C1 segment of cervical spinal cord (tissue), 14 donors: ENCODE results near the gene LORICRIN.
A peak's percentile ranks its signal among the peaks of the same experiment; 100 is the strongest.

Experiments
- DNase-seq, 14 donors: peaks; one replicate each; lab custom pipeline; 2025; lab: John Stamatoyannopoulos, UW

Gene LORICRIN

DNA sequence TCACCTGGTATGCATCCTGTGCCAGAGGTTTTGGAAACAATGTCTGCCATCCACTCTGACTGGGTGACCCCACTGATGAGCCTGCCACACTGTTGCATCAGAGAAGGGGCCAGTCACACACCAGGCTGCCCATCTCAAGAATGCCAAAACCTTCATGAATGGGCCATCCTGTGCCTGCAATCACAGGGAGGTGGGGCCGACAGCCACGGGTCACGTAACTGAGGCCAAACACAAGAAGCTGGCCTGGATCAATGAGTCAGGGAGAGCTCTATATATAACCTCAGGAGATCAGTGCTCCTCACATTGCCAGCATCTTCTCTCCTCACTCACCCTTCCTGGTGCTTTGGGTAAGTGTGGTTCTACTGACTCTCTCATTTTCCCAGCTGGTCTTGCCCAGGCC lies at the start of gene LORICRIN:
Gene LORICRIN, plus strand, starts transcription at position 301 of the 400 bp plus-strand sequence. CDS start 1,263 bp downstream, outside the sequence.
- DNase-seq, result no peak

- no peak for DNase-seq
Measured at GRCh38 chr1:153210206-153210605, 49.3 kb upstream of the LORICRIN start.

DNA sequence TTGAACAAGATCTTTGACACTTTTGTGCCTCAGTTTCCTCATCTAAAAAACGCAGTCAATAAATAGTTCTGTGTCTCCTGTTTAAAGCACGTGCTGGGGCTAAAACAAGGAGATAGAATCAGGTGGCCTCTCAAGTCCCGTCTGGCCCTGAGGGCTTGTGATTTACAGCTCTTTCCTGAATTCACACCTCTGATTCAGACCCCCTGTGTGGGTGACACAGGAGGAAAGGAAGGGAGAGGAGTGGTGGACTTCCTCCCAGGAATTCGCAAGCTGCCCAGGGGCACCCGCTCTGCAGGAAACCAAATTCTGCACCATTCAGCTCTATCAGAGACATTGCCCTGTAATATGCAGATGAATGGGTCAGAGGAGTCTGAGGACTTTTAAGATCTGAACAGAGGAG lies 47.3 kb upstream of the LORICRIN start:
- no peak for DNase-seq

DNA sequence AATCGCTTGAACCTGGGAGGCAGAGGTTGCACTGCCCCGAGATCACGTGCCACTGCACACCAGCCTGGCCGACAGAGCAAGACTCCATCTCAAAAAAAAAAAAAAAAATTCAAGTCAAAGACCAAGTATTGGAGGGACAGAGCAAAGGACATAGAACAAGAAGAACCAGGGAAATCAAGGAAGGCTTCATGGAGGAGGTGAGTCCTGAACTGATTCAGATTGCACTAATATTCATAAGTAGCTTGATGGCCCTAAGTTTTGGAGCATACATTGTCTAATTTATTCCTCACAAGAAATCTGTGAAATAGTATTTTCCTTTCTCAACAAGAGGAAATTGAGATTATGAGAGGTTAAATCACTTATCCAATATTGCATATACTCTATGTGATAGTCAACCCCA lies 46.0 kb upstream of the LORICRIN start:
- no peak for DNase-seq

DNA sequence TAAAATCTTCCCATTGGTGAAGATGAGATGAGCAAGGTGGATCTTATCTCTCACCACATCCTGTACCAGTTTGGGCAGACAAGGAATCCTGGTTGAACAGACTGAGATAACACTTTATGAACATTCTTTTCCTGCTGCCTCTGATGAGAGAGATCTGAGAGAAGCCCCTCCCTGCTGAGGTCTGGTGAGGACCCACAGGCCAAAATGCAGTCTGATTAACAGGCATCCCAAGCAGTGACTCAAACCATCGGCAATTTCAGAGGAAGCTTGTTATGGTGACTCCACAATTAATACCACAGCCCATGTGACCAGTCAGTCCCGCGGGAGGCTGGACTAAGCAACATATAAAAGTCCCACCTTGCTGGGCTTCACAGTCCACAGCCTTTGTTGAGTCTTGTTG lies 42.3 kb upstream of the LORICRIN start, which contains the start of gene PRR9:
Gene PRR9, plus strand, starts transcription at position 373 of the 400 bp plus-strand sequence. CDS start 561 bp downstream, outside the sequence.
- DNase-seq, result no peak

- DNase-seq, result no peak
Measured at GRCh38 chr1:153217744-153218416, 41.6 kb upstream of the LORICRIN start.

DNA sequence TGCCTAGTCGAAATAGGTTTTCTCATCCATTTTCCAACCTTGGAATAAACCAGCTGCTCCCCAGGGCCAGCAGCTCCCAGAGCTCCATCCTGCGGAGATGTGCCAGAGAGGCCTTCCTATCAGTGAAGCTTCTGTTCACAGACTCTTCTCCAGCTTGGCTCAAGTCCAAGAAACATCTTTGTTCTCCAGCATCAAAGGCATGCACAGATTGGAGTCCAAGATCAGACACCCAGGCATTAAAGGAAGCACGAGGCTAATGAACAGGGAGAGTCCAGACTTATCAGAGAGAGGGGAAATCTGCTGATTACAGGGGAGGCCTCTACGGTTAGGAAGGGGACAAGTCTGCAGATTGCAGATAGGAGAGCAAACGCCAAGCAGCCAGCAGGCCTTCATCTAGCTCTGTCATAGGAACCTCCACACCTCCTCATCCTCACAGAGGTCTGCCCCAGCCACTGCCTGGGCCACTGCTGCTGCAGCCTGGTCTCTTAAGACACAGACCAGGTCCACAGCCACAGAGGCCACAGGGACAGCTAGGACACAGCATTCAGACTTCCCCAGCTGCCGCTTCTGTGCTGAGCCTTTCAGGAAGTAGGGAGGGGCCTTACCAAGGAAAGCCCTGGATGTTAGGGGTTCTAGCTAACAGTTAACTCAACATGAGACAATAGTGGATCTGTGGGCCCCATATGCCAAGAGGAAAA lies 38.7 kb upstream of the LORICRIN start:
- DNase-seq, result peak in 9 of 14 donors; percentile 5 to 32 (median 12)

- peak in 11 of 14 donors; percentile 1 to 54 (median 31) for DNase-seq
Measured at GRCh38 chr1:153223040-153223891, 36.2 kb upstream of the LORICRIN start.

GRCh38 chr1:153227810-153228209 lies 31.7 kb upstream of the LORICRIN start:
- no peak for DNase-seq

DNA sequence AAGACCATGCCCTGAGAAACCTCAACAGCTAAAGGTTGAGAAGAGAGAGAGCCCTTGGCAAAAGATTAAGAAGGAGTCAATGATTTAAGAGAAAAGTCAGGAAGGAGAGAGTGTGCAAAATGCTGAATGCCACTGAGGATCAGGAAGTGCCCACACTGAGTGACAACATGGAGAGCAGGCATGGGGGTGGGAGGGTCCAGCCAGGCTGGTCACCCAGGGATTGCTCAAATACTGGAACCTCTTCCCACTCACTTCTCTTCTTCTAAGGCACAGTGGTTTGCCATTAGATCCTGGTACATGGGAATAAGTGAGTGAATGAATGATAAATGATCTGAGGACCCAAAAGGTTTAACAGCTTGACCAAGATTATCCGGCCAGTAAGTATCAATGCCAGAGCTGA lies 31.0 kb upstream of the LORICRIN start:
- no peak for DNase-seq

GRCh38 chr1:153229076-153229829 lies 30.2 kb upstream of the LORICRIN start:
- DNase-seq, result peak in 2 of 14 donors; percentile 5 to 7

DNA sequence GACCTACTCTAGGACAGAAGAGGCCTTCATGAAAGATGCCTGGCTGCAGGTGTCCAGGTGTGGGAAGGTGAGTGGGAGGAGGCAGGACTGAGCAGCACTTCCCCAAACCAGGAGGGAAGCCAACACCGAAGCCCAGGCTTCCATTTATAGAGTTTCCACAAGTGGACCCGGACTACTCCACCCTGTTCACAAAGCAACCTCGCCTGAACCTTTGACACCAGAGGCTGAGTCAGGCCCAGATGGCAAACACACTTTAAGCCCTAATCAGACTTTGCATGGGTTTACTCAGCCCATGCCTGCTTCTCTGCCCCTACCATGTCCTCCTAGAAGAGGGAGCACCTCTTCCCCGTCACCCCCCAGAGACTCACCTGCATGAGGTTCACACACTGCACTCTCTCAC lies 28.1 kb upstream of the LORICRIN start:
- DNase-seq, result no peak

- DNase-seq, result no peak
Measured at GRCh38 chr1:153231785-153232184, 27.7 kb upstream of the LORICRIN start.

DNA sequence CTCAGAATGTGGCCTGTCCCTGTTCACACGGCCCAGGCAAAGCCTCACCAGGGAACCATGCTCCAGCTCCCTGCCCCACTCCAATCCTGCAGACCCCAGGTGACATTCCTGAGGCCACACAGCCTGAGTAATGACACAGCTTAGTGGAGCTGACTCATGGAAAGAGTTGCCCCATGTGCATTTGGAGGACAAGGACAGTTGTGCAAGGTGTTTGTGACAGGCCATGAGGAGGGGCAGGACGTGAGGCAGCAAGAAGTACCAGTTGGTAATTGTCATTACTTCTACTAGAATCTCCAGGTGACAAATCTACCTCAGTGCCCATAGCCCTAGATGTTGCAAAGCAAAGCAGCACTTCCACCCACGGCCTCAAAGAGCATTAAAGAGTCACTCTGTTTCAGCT lies 26.9 kb upstream of the LORICRIN start:
- DNase-seq, result no peak

- no peak for DNase-seq
Measured at GRCh38 chr1:153233448-153233847, 26.0 kb upstream of the LORICRIN start.

DNA sequence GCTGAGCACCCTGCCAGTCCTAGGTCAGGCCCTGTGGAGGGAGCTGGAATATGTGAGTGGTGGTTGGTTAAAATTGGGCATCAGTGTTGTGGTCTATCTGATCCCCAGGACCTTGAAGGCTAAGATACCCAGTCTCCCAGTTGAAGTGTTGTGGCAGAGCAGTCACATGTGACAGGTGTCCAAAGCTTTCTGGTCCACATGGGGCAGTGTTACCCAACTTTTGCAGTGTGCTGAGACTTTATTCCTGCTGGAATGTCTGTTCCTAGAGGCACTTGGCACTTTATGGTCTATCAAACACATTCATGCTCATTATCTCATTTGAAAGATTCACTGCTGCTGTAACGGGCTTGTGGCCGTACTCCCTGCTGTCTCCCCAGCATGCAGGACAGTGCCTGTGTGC lies 21.0 kb upstream of the LORICRIN start:
- DNase-seq, result no peak

DNA sequence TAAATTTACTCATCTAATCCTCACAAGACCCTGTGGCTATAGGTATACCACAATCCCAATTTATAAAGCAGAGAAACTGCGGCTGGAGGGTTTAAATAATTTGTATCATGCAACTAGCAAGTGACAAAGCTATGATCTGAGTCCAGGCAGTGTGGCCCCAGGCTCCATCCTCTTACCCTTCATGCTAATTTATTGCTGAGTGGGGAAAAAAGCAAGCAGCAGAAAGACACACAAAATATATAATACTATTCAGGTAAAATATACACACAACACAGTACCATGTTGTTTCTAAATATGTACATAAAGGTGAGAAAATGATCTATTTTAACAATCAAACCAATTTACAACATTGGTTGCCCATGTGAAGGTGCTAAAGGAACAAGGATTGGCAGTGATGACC lies 17.3 kb upstream of the LORICRIN start:
- no peak for DNase-seq

DNA sequence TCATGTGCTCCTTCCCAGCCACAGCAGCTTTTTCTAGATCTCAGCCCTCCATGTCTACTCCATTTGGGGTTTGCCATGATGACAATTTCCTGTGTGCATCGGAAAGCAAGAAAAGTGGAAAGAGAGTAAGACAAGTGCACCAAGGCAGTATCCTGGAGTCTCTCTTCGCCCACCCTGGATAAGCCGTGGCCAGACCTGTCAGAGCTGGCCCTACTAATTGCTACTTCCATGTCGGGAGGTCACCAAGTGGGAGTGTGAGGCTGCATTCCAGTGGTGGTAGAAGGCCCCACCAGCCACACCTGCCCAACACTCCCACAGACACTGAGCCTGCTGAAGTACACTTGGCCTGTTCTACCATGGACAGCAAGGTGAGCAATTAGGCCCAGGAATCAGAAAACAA lies 14.0 kb upstream of the LORICRIN start:
- no peak for DNase-seq

GRCh38 chr1:153246018-153246417 lies 13.5 kb upstream of the LORICRIN start:
- no peak for DNase-seq

DNA sequence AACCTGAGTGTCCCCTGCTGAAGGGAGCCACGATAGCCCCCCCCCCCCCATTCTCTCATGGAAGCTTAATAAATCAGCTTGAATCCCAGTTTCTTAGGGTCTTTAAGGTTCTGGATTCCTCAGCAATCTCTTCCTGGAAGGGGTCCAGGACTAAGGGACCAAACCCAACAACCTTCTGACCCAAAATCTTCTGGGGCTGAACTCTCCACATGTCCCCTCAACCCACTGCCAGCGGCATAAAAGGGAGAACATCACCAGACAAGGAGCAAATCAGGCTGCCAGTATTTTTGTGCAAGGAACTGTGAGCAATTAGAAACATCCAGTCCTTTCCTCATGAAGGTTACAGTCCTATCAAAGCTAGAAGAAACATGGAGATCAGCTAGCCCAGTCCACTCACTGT lies 12.7 kb upstream of the LORICRIN start:
- no peak for DNase-seq

DNA sequence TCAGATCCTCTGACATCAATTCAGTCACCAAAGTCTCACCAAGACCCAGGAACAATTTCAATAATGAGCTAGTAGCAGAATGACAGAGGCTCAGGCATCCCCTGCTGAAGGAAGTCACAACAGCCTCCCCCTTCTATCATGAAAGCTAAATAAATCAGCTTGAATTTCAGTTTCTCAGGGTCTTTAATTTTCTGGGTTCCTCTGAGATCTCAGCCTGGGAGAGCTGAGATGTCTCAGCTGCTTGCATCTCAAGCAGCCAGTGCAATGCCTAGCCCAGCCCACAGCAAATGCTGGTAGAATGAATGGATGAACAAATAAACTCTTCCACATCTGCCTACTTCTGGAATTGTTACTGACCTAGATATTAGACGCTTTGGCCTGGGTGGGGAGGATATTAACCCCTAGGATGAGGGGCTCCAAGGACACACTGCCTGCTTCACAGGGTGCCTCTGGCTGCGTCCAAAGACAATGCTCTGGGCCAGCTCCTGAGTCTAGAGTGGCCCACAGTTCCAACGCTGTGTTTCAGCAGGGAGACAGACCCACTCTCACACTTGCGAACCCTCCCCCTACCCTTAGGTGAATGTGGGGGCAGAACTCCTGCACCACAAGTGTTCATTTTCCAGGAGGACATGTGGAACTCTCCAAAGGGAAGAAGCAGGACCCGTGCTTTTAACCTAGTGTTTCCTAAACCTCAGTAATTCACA lies 11.2 kb upstream of the LORICRIN start:
- DNase-seq, result no peak
